OCI-LY3 (cell line): ENCODE measurements around the gene POLR2L.

ENCODE experiments used
- CTCF ChIP-seq: fragments of 200-600, 300-600 bp; sonication (generic); IDR thresholded peaks from 2 replicates; pipeline ENCODE4 v1.5.1; 2014; ENCODE audit warnings: antibody characterized with exemption, low read length, low read depth
- EZH2phosphoT487 ChIP-seq: fragments of 200-600 bp; shearing (Covaris generic); IDR thresholded peaks from 2 replicates; pipeline ENCODE4 v1.6.1; 2018; ENCODE audit warnings: antibody characterized with exemption, mixed run types, low read depth

DNA sequence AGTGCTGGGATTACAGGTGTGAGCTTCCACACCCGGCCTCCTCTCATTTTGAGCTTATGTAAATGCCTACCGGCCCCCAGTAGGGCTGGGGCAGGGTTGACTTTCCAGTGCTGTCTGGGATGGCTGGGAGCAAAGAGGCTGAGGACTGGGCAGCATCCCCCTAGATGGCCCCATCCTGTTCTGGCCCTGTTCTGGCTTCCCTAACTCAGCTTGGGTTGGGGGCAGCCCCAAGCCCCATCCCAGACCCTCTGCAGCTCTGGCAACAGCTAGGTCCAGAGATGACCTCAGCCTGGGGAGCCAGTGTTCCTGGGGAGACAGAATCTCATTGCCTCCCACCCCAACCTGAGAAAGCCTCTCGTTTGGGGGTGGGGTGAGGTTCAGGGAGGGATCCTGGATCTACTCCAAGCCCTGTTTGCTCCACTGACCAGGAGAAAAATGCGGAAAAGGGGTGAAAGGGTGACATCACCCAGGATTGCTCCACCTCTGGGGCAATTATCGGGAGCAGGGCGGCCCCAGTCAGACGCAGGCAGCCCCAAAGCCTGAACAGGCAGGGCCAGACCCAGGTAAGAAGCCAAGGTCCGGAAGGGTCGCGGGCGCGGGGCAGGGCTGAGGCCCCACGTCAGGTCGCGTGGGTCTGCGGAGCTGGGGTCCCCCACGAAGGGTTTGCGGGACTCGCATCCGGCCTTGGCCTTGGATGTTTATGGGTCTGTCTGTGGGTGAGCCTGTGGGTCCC is 23.8 kb downstream of the POLR2L start, which contains the start of gene PNPLA2:
- TF ChIP-seq CTCF (no peak), EZH2phosphoT487 (no peak)
